Right atrium auricular region (tissue), 2 donors: ENCODE results near the gene SCN9A. TPM values are rescaled to one million over a fixed set of nuclear protein-coding genes. Genes with fewer than 3 reads are reported as not detected.

Experiments
- DNase-seq: peaks from one replicate; pipeline ENCODE4 v3.0.0-alpha.2; 2019; ENCODE audit warnings: low spot score
- H3K27ac ChIP-seq, 2 donors: fragments of 200-600 bp; sonication (generic); 1 replicate in 1 of 2; 2 replicates in 1 of 2; pipeline ENCODE4 v1.5.1; 2016 to 2019
- H3K27me3 ChIP-seq, 2 donors: fragments of 200-600 bp; sonication (generic); one replicate each; pipeline versions ENCODE4 v1.5.1 to v1.6.0; 2017 to 2019
- H3K36me3 ChIP-seq: fragments of 200-600 bp; sonication (generic); one replicate; pipeline ENCODE4 v1.5.1; 2016
- H3K4me1 ChIP-seq, 2 donors: fragments of 200-600 bp; sonication (generic); one replicate each; pipeline versions ENCODE4 v1.5.1 to v1.6.0; 2017 to 2019
- H3K4me3 ChIP-seq, 2 donors: fragments of 200-600 bp; sonication (generic); 1 replicate in 1 of 2; 2 replicates in 1 of 2; pipeline ENCODE4 v1.5.1; 2017 to 2019; ENCODE audit warnings: mild to moderate bottlenecking in 1 of 2, moderate library complexity in 1 of 2
- H3K9me3 ChIP-seq, 2 donors: fragments of 200-600 bp; sonication (generic); one replicate each; pipeline ENCODE4 v1.5.1; 2019
- CTCF ChIP-seq, 2 donors: fragments of 200-600 bp; sonication (generic); IDR thresholded peaks; one replicate each; pipeline ENCODE4 v1.5.1; 2019; ENCODE audit warnings: antibody characterized with exemption in 2 of 2
- total RNA-seq, 2 donors: library from RNA; depleted of rRNA; stranded (reverse); fragments of >200 nt; gene quantifications; one replicate each; pipeline ENCODE4 v1.1.0, GENCODE V29; 2016

The SCN9A gene
- total RNA-seq, 2 donors from 2014 or later, result 0.51 to 1.1 TPM

GRCh38 chr2:166256896-166257295, 118.8 kb downstream of the SCN9A start:
- Histone ChIP-seq H3K4me3 (no peak overlapping the region), H3K36me3 (no peaks in the 10 kb centered on the region), H3K27ac (no peak overlapping the region), H3K9me3 (no peaks in the 10 kb centered on the region), H3K27me3 (no peaks in the 10 kb centered on the region), H3K4me1 (no peaks in the 10 kb centered on the region)
- TF ChIP-seq CTCF (IDR thresholded peaks at IDR 0.05), result no peak
- DNase-seq, result no peak

GRCh38 chr2:166249318-166249717, 126.4 kb downstream of the SCN9A start:
- H3K4me3 ChIP-seq, result no peak overlapping the region
- H3K9me3 ChIP-seq, result no peaks in the 10 kb centered on the region
- no peak overlapping the region for H3K27ac ChIP-seq
- no peaks in the 10 kb centered on the region for H3K27me3 ChIP-seq
- H3K4me1 ChIP-seq, result no peaks in the 10 kb centered on the region
- TF ChIP-seq CTCF (IDR thresholded peaks at IDR 0.05), result no peak
- DNase-seq, result no peak
- H3K36me3 ChIP-seq, result no peaks in the 10 kb centered on the region

GRCh38 chr2:166246901-166247300, 128.8 kb downstream of the SCN9A start:
- no peak for TF ChIP-seq CTCF (IDR thresholded peaks at IDR 0.05)
- Histone ChIP-seq H3K27ac (no peak overlapping the region), H3K4me1 (no peaks in the 10 kb centered on the region), H3K9me3 (no peaks in the 10 kb centered on the region), H3K27me3 (no peaks in the 10 kb centered on the region), H3K36me3 (no peaks in the 10 kb centered on the region), H3K4me3 (no peak overlapping the region)
- no peak for DNase-seq

GRCh38 chr2:166242309-166242708, 133.4 kb downstream of the SCN9A start:
- Histone ChIP-seq H3K4me1 (no peaks in the 10 kb centered on the region), H3K27ac (no peak overlapping the region), H3K9me3 (no peaks in the 10 kb centered on the region), H3K4me3 (no peak overlapping the region), H3K36me3 (no peaks in the 10 kb centered on the region), H3K27me3 (no peaks in the 10 kb centered on the region)
- no peak for DNase-seq
- TF ChIP-seq CTCF (IDR thresholded peaks at IDR 0.05), result no peak

- DNase-seq, result no peak
- Histone ChIP-seq H3K27me3 (no peaks in the 10 kb centered on the region), H3K27ac (no peak overlapping the region), H3K9me3 (no peaks in the 10 kb centered on the region), H3K4me3 (no peak overlapping the region), H3K36me3 (no peaks in the 10 kb centered on the region), H3K4me1 (no peaks in the 10 kb centered on the region)
- TF ChIP-seq CTCF (IDR thresholded peaks at IDR 0.05), result no peak
These were observed 135.1 kb downstream of the SCN9A start for GRCh38 chr2:166240387-166241313.
